ENCODE data around the gene BMP8B.

Gene BMP8B

GRCh38 chr1:39745016-39745670 lies 43.5 kb downstream of the BMP8B start:
- no peak overlapping the region for H3K27ac ChIP-seq
- TF ChIP-seq ZFX (IDR thresholded peaks at IDR 0.05) (no peak), CTCF (conservative IDR thresholded peaks at IDR 0.05) (no peak)

- H3K27ac ChIP-seq = peak within 1 kb of the TSS; percentile 88
- TF ChIP-seq ZFX (IDR thresholded peaks at IDR 0.05) (no peak), CTCF (conservative IDR thresholded peaks at IDR 0.05) (no peak)
Observed at GRCh38 chr1:39738622-39739366, 49.9 kb downstream of the BMP8B start, which contains the start of gene PPIE. TSS of gene PPIE (plus strand) at chr1:39738882. CDS start at chr1:39738901, 19 bp downstream.

GRCh38 chr1:39737546-39738169 lies 51.0 kb downstream of the BMP8B start:
- TF ChIP-seq ZFX (IDR thresholded peaks at IDR 0.05) (no peak), CTCF (conservative IDR thresholded peaks at IDR 0.05) (no peak)
- peak overlapping the region; percentile 88 for H3K27ac ChIP-seq

- TF ChIP-seq CTCF (conservative IDR thresholded peaks at IDR 0.05) = no peak
- no peak for TF ChIP-seq ZFX (IDR thresholded peaks at IDR 0.05)
- H3K27ac ChIP-seq = no peak overlapping the region
Observed at GRCh38 chr1:39735731-39736130, 52.9 kb downstream of the BMP8B start.

GRCh38 chr1:39733161-39733560 lies 55.5 kb downstream of the BMP8B start:
- TF ChIP-seq CTCF (conservative IDR thresholded peaks at IDR 0.05) (no peak), ZFX (IDR thresholded peaks at IDR 0.05) (no peak)
- no peak overlapping the region for H3K27ac ChIP-seq

- no peak for TF ChIP-seq ZFX (IDR thresholded peaks at IDR 0.05)
- TF ChIP-seq CTCF (conservative IDR thresholded peaks at IDR 0.05) = no peak
- H3K27ac ChIP-seq = no peak overlapping the region
Observed at GRCh38 chr1:39732730-39733129, 55.9 kb downstream of the BMP8B start.

GRCh38 chr1:39729842-39730241 lies 58.8 kb downstream of the BMP8B start:
- no peak overlapping the region for H3K27ac ChIP-seq

More at GRCh38 chr1:39729842-39730241, 58.8 kb downstream of the BMP8B start:
- no peak for TF ChIP-seq ZFX (IDR thresholded peaks at IDR 0.05)
- TF ChIP-seq CTCF (conservative IDR thresholded peaks at IDR 0.05) = no peak
